ENCODE measurements around the gene ASTE1. TPM values are rescaled to one million over a fixed set of nuclear protein-coding genes. Genes with fewer than 3 reads are reported as not detected.

Gene ASTE1
- total RNA-seq, 1 experiment from 2014 or later: 9.7 TPM

DNA sequence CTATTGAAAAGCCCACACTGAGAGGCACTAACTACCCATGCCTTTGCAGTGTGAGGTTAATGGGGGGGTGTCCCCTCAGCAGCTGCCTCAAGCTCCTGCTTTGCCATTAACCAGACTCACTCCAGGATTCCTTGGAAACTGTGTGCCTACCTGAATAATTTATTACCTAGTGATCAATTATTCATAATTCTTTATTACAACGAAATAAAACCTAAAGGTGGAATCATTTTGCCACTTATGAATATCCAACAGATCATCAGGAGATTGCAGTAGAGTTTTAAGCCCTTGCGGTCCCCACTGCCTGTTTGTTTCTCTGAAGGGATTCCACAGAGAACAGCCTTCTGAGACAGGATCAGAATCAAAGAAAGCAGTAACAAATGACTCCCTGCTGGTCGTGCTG, 23.4 kb upstream of the ASTE1 start:
- Mint-ChIP-seq H3K4me3 (no peak overlapping the region), H3K4me1 (peaks cover 4 to 8% of the 10 kb centered on the region in 2 experiments; a peak in 2 of 4 replicates), H3K27ac (no peak overlapping the region), H3K36me3 (ENCODE audit: insufficient read depth in 1 of 3, low read depth in 3 of 3) (peaks cover 0 to 8% (median 0%) of the 10 kb centered on the region in 3 experiments; a peak in 4 of 7 replicates), H3K27me3 (ENCODE audit: low read depth) (peaks cover 4% of the 10 kb centered on the region; the same call in 1 of the 2 replicates), H3K9me3 (no peaks in the 10 kb centered on the region; a peak in 1 of 5 replicates)
- Histone ChIP-seq H3K4me2 (ENCODE audit: insufficient read depth, insufficient read length, low read length) (no peak overlapping the region), H3K4me1 (ENCODE audit: insufficient read depth, low read length) (no peaks in the 10 kb centered on the region), H3K27ac (ENCODE audit: insufficient read length, low read depth, low read length) (no peak overlapping the region), H3K79me1 (ENCODE audit: insufficient read depth, low read depth, low read length, poor library complexity, severe bottlenecking) (no peaks in the 10 kb centered on the region), H3K79me2 (ENCODE audit: insufficient read depth, low read length) (no peaks in the 10 kb centered on the region), H4K20me1 (ENCODE audit: control insufficient read depth, insufficient read depth, insufficient read length) (no peaks in the 10 kb centered on the region), H2BK15ac (ENCODE audit: low read depth, low read length) (no peak overlapping the region), H3K9me3 (ENCODE audit: control insufficient read depth, low read depth, low read length) (no peaks in the 10 kb centered on the region), H3K56ac (ENCODE audit: insufficient read length, low read depth, low read length) (no peak overlapping the region), H3K9ac (ENCODE audit: extremely low read depth, insufficient read length, low read length) (no peak overlapping the region), H4K5ac (ENCODE audit: insufficient read length, low read depth, low read length) (no peak overlapping the region), H3K18ac (ENCODE audit: insufficient read length, low read depth, low read length) (no peak overlapping the region), H3K23me2 (ENCODE audit: insufficient read length, low read depth, low read length, poor library complexity, severe bottlenecking) (no peaks in the 10 kb centered on the region), H3K14ac (ENCODE audit: insufficient read depth, low read length) (no peak overlapping the region), H4K8ac (replicated peaks; ENCODE audit: insufficient read length, low read depth, low read length) (no peak overlapping the region), H3K4ac (ENCODE audit: low read depth, low read length) (no peak overlapping the region), H2AFZ (ENCODE audit: low read length) (no peak overlapping the region), H3K23ac (ENCODE audit: insufficient read length, low read depth, low read length) (no peak overlapping the region), H2BK12ac (ENCODE audit: insufficient read length, low read depth, low read length) (no peak overlapping the region), H2BK20ac (ENCODE audit: low read depth, low read length, poor library complexity, severe bottlenecking) (no peak overlapping the region), H2BK120ac (ENCODE audit: low read depth, low read length, poor library complexity, severe bottlenecking) (no peak overlapping the region), H3T11ph (ENCODE audit: low read length) (no peak overlapping the region), H2BK5ac (ENCODE audit: insufficient read length, low read length) (no peak overlapping the region), H2AK5ac (ENCODE audit: insufficient read length, low read length) (no peak overlapping the region), H4K91ac (ENCODE audit: insufficient read length, low read depth, low read length) (no peak overlapping the region), H3K27me3 (ENCODE audit: insufficient read depth, low read length) (no peaks in the 10 kb centered on the region)
- WGBS (ENCODE audit: extremely low coverage, insufficient read length, low lambda C conversion rate): no CpG with 5 or more reads among the region's 3 CpGs
- DNase-seq: no peak
- TF ChIP-seq CTCF (conservative IDR thresholded peaks at IDR 0.05): no peak
